Breast epithelium (tissue), 3 donors: ENCODE data around the gene PRPSAP2.

Experiments
- CTCF ChIP-seq, 3 donors: fragments of 450-650 bp; IDR thresholded peaks; one replicate each; pipeline ENCODE4 v1.5.1; 2016 to 2017; ENCODE audit warnings: antibody characterized with exemption in 3 of 3, mild to moderate bottlenecking in 3 of 3, moderate library complexity in 3 of 3
- POLR2A ChIP-seq: fragments of 450-650 bp; IDR thresholded peaks from one replicate; pipeline ENCODE4 v1.6.1; 2016; ENCODE audit warnings: antibody characterized with exemption, mild to moderate bottlenecking, moderate library complexity

GRCh38 chr17:18976201-18976600 is 118.3 kb downstream of the PRPSAP2 start:
- TF ChIP-seq CTCF (IDR thresholded peaks at IDR 0.05) (no peak), POLR2A (no peak)
